Neural cell (in vitro differentiated cells): ENCODE measurements around the gene HOXA3. TPM values are rescaled to one million over a fixed set of nuclear protein-coding genes. Genes with fewer than 3 reads are reported as not detected.

Source experiments
- H2AFZ ChIP-seq: fragments of 200-600, 300-800 bp; sonication (generic), shearing (Covaris generic); 2 replicates; pipeline ENCODE4 v1.6.0; 2014; ENCODE audit warnings: low read depth, mild to moderate bottlenecking, antibody characterized with exemption, low read length, moderate library complexity
- H3F3A ChIP-seq: fragments of 200-600 bp; shearing (Covaris generic); 2 replicates; pipeline ENCODE4 v1.6.1; 2016; ENCODE audit warnings: mild to moderate bottlenecking, moderate library complexity, mixed read lengths, antibody characterized with exemption, low read length; ENCODE audit not compliant: insufficient read depth, poor library complexity, severe bottlenecking
- H3K27ac ChIP-seq: fragments of 200-600, 300-800 bp; sonication (generic), shearing (Covaris generic); 2 replicates; pipeline ENCODE4 v1.5.1; 2014; ENCODE audit warnings: mild to moderate bottlenecking, low read length, moderate library complexity
- H3K27me3 ChIP-seq: fragments of 300-800, 200-600 bp; sonication (generic), shearing (Covaris generic); 2 replicates; pipeline ENCODE4 v1.6.0; 2014; ENCODE audit warnings: mild to moderate bottlenecking, low read depth, low read length, moderate library complexity; ENCODE audit not compliant: insufficient read depth
- H3K36me3 ChIP-seq: fragments of 300-800, 200-600 bp; sonication (generic), shearing (Covaris generic); 2 replicates; pipeline ENCODE4 v1.5.1; 2014; ENCODE audit warnings: mild to moderate bottlenecking, antibody characterized with exemption, low read length, moderate library complexity; ENCODE audit not compliant: insufficient read depth
- H3K4me2 ChIP-seq: fragments of 300-800, 200-600 bp; sonication (generic), shearing (Covaris generic); 2 replicates; pipeline ENCODE4 v1.6.0; 2014; ENCODE audit warnings: mild to moderate bottlenecking, low read length
- H3K4me3 ChIP-seq: fragments of 300-800, 200-600 bp; sonication (generic), shearing (Covaris generic); 2 replicates; pipeline ENCODE4 v1.5.1; 2014; ENCODE audit warnings: mild to moderate bottlenecking, low read length, moderate library complexity
- H3K79me2 ChIP-seq: fragments of 200-600 bp; shearing (Covaris generic); replicated peaks from 2 replicates; pipeline ENCODE4 v1.6.0; 2014; ENCODE audit warnings: mild to moderate bottlenecking, low read length, moderate library complexity; ENCODE audit not compliant: insufficient read depth
- H3K9ac ChIP-seq: fragments of 300-800, 200-600 bp; sonication (generic), shearing (Covaris generic); 2 replicates; pipeline ENCODE4 v1.6.1; 2016; ENCODE audit warnings: mild to moderate bottlenecking, low read length, mixed read lengths
- H3K9me2 ChIP-seq: fragments of 200-600 bp; shearing (Covaris generic); 2 replicates; pipeline ENCODE4 v1.6.1; 2016; ENCODE audit warnings: mild to moderate bottlenecking, low read length, mixed read lengths; ENCODE audit not compliant: insufficient read depth
- H3K9me3 ChIP-seq: fragments of 200-600, 300-800 bp; sonication (generic), shearing (Covaris generic); 2 replicates; pipeline ENCODE4 v1.6.1; 2016; ENCODE audit warnings: mild to moderate bottlenecking, mixed run types, low read length, moderate library complexity, mixed read lengths
- H4K20me1 ChIP-seq: fragments of 200-600 bp; shearing (Covaris generic); 2 replicates; pipeline ENCODE4 v1.6.1; 2016; ENCODE audit warnings: mild to moderate bottlenecking, mixed run types; ENCODE audit not compliant: insufficient read depth
- EP300 ChIP-seq: fragments of 450-650 bp; conservative IDR thresholded peaks from 2 replicates; pipeline ENCODE4 v1.6.1; 2014; ENCODE audit warnings: antibody characterized with exemption, mild to moderate bottlenecking, moderate library complexity; ENCODE audit not compliant: poor library complexity, severe bottlenecking
- EZH2 ChIP-seq: fragments of 200-600, 300-800 bp; shearing (Covaris generic), sonication (generic); IDR thresholded peaks from 2 replicates; pipeline ENCODE4 v1.6.1; 2014; ENCODE audit warnings: antibody characterized with exemption, low read length, borderline replicate concordance, mild to moderate bottlenecking; ENCODE audit not compliant: insufficient read depth, poor library complexity, severe bottlenecking
- MXI1 ChIP-seq: fragments of 450-650 bp; conservative IDR thresholded peaks from 2 replicates; pipeline ENCODE4 v1.6.1; 2014; ENCODE audit warnings: antibody characterized with exemption, mild to moderate bottlenecking; ENCODE audit not compliant: poor library complexity, severe bottlenecking
- RAD21 ChIP-seq: fragments of 450-650 bp; conservative IDR thresholded peaks from 2 replicates; pipeline ENCODE4 v1.6.1; 2014; ENCODE audit warnings: antibody characterized with exemption, mild to moderate bottlenecking, moderate library complexity
- SMC3 ChIP-seq: fragments of 450-650 bp; conservative IDR thresholded peaks from 2 replicates; pipeline ENCODE4 v1.6.1; 2014; ENCODE audit warnings: antibody characterized with exemption, mild to moderate bottlenecking, moderate library complexity; ENCODE audit not compliant: poor library complexity
- TAF1 ChIP-seq: IDR thresholded peaks from 2 replicates; pipeline ENCODE4 v1.6.1; 2012; ENCODE audit warnings: low read depth
- polyA plus RNA-seq: library from polyadenylated mRNA; depleted of rRNA; stranded (reverse); fragments of >200 nt; gene quantifications from 2 replicates; pipeline ENCODE4 v1.2.3, GENCODE V29; 2014
- small RNA-seq, 3 experiments: library from RNA; depleted of rRNA; stranded (forward); fragments of <200 nt; gene quantifications; one replicate each; pipeline ENCODE3, GENCODE V24; 2012
- TF ChIP-seq, protein P1 (sequence below): IDR thresholded peaks from 2 replicates; pipeline ENCODE4 v1.6.1; 2012; ENCODE audit warnings: borderline replicate concordance
- TF ChIP-seq, protein P2 (sequence below): fragments of 450-650 bp; IDR thresholded peaks from 2 replicates; pipeline ENCODE4 v1.5.1; 2014; ENCODE audit warnings: antibody characterized with exemption, mild to moderate bottlenecking, moderate library complexity; ENCODE audit not compliant: poor library complexity, severe bottlenecking

The HOXA3 gene
- polyA plus RNA-seq, 1 donor from 2014 or later = not detected

GRCh38 chr7:27062946-27063345, 89.4 kb downstream of the HOXA3 start:
- H3K9me3 ChIP-seq = no peaks in the 10 kb centered on the region
- H4K20me1 ChIP-seq = no peaks in the 10 kb centered on the region
- H2AFZ ChIP-seq = no peak overlapping the region
- H3K4me2 ChIP-seq = no peak overlapping the region
- H3K9ac ChIP-seq = no peak overlapping the region
- no peaks in the 10 kb centered on the region for H3K79me2 ChIP-seq
- TF ChIP-seq MXI1 = no peak
- TF ChIP-seq EP300 = no peak
- TF ChIP-seq RAD21 = no peak
- TF ChIP-seq, protein P1, sequence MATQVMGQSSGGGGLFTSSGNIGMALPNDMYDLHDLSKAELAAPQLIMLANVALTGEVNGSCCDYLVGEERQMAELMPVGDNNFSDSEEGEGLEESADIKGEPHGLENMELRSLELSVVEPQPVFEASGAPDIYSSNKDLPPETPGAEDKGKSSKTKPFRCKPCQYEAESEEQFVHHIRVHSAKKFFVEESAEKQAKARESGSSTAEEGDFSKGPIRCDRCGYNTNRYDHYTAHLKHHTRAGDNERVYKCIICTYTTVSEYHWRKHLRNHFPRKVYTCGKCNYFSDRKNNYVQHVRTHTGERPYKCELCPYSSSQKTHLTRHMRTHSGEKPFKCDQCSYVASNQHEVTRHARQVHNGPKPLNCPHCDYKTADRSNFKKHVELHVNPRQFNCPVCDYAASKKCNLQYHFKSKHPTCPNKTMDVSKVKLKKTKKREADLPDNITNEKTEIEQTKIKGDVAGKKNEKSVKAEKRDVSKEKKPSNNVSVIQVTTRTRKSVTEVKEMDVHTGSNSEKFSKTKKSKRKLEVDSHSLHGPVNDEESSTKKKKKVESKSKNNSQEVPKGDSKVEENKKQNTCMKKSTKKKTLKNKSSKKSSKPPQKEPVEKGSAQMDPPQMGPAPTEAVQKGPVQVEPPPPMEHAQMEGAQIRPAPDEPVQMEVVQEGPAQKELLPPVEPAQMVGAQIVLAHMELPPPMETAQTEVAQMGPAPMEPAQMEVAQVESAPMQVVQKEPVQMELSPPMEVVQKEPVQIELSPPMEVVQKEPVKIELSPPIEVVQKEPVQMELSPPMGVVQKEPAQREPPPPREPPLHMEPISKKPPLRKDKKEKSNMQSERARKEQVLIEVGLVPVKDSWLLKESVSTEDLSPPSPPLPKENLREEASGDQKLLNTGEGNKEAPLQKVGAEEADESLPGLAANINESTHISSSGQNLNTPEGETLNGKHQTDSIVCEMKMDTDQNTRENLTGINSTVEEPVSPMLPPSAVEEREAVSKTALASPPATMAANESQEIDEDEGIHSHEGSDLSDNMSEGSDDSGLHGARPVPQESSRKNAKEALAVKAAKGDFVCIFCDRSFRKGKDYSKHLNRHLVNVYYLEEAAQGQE = no peak
- TF ChIP-seq, protein P2, sequence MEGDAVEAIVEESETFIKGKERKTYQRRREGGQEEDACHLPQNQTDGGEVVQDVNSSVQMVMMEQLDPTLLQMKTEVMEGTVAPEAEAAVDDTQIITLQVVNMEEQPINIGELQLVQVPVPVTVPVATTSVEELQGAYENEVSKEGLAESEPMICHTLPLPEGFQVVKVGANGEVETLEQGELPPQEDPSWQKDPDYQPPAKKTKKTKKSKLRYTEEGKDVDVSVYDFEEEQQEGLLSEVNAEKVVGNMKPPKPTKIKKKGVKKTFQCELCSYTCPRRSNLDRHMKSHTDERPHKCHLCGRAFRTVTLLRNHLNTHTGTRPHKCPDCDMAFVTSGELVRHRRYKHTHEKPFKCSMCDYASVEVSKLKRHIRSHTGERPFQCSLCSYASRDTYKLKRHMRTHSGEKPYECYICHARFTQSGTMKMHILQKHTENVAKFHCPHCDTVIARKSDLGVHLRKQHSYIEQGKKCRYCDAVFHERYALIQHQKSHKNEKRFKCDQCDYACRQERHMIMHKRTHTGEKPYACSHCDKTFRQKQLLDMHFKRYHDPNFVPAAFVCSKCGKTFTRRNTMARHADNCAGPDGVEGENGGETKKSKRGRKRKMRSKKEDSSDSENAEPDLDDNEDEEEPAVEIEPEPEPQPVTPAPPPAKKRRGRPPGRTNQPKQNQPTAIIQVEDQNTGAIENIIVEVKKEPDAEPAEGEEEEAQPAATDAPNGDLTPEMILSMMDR = no peak
- TF ChIP-seq EZH2 = no peak
- no peak for TF ChIP-seq TAF1
- TF ChIP-seq SMC3 = no peak
- H3K4me3 ChIP-seq = no peak overlapping the region
- no peaks in the 10 kb centered on the region for H3F3A ChIP-seq
- no peaks in the 10 kb centered on the region for H3K27me3 ChIP-seq
- no peaks in the 10 kb centered on the region for H3K36me3 ChIP-seq
- no peaks in the 10 kb centered on the region for H3K9me2 ChIP-seq
- no peak overlapping the region for H3K27ac ChIP-seq

Small RNAs within 50 kb of the gene (small RNA-seq; reads per million reads assigned to genes)
- 0 reads per million in 3 experiments for gene AC004080.5
- 0 reads per million in 3 experiments for gene RF01977
- 0 reads per million in 3 experiments for gene RF02140
- gene RF02141 = 0 reads per million in 3 experiments

Other genes with a start within 250 kb of the HOXA3 start
- not detected in 2 replicates for gene HOXA1, start 56.6 kb downstream of the HOXA3 start, polyA plus RNA-seq
- not detected in 2 replicates for gene HOXA2, start 49.9 kb downstream of the HOXA3 start, polyA plus RNA-seq
- gene HOXA4, start 21.8 kb downstream of the HOXA3 start, polyA plus RNA-seq = not detected in 2 replicates
- gene HOXA5, start 8.9 kb downstream of the HOXA3 start, polyA plus RNA-seq = not detected in 2 replicates
- gene HOXA6, start 4.8 kb downstream of the HOXA3 start, polyA plus RNA-seq = not detected in 2 replicates
- gene HOXA7, start 4.1 kb upstream of the HOXA3 start, polyA plus RNA-seq = not detected in 2 replicates
- not detected in 2 replicates for gene HOXA9, start 13.0 kb upstream of the HOXA3 start, polyA plus RNA-seq
- not detected in 2 replicates for gene HOXA10, start 21.7 kb upstream of the HOXA3 start, polyA plus RNA-seq
- not detected in 2 replicates for gene HOXA11, start 32.6 kb upstream of the HOXA3 start, polyA plus RNA-seq
- not detected in 2 replicates for gene HOXA13, start 47.5 kb upstream of the HOXA3 start, polyA plus RNA-seq
- gene EVX1, start 90.2 kb upstream of the HOXA3 start, polyA plus RNA-seq = not detected in 2 replicates